ENCODE data around the gene UNC50.
"Not testable (repeated sequence)": the region's sequence is repeated elsewhere in the genome, so short reads cannot be mapped to it uniquely, and the experiment has no call there.

Gene UNC50

GRCh38 chr2:98594665-98595064, 13.7 kb upstream of the UNC50 start:
- H3K9me3 ChIP-seq (replicated peaks in 1 of 2; ENCODE audit: control insufficient read depth in 2 of 2, insufficient read depth in 1 of 2, low read depth in 1 of 2, low read length in 2 of 2); H3K9ac ChIP-seq (ENCODE audit: low read depth, low read length, poor library complexity); H2BK5ac ChIP-seq (ENCODE audit: low read length); H2BK12ac ChIP-seq (ENCODE audit: low read length); H3K23ac ChIP-seq (ENCODE audit: low read depth, low read length, poor library complexity); H2AFZ ChIP-seq (ENCODE audit: low read length); H3K27me3 ChIP-seq (ENCODE audit: control insufficient read depth in 3 of 3, insufficient read depth in 3 of 3, low read depth in 1 of 3, low read length in 3 of 3); H3K4ac ChIP-seq (ENCODE audit: low read length); H3K4me3 ChIP-seq (ENCODE audit: low read length in 2 of 2); H3K14ac ChIP-seq (ENCODE audit: low read length); H3K4me2 ChIP-seq (ENCODE audit: insufficient read depth, low read length, poor library complexity, severe bottlenecking); H2AK5ac ChIP-seq (ENCODE audit: low read depth, low read length); H3K4me1 ChIP-seq (ENCODE audit: control insufficient read depth in 2 of 2, insufficient read depth in 1 of 2, low read depth in 1 of 2, low read length in 2 of 2); H4K91ac ChIP-seq (ENCODE audit: low read depth, low read length, poor library complexity); H4K8ac ChIP-seq (ENCODE audit: low read depth, low read length); H3K18ac ChIP-seq (ENCODE audit: low read length); H2BK120ac ChIP-seq (ENCODE audit: low read depth, low read length); DNase-seq (ENCODE audit: low spot score); H3K27ac ChIP-seq (replicated peaks; ENCODE audit: low read length); H3K79me1 ChIP-seq (ENCODE audit: low read depth, low read length); H2BK15ac ChIP-seq (ENCODE audit: low read length): not testable (repeated sequence)
- no CpG with 5 or more reads among the region's 4 CpGs for WGBS, 2 donors (ENCODE audit: extremely low coverage in 2 of 2, insufficient read length in 2 of 2, insufficient replicate concordance in 1 of 2)
- peaks cover 5 to 50% of the 10 kb centered on the region in 2 donors for H3K36me3 ChIP-seq (replicated peaks in 1 of 2; ENCODE audit: control insufficient read depth in 2 of 2, insufficient read depth in 2 of 2, low read length in 2 of 2)

- no peak overlapping the region for H3K23ac ChIP-seq (ENCODE audit: low read depth, low read length, poor library complexity)
- H2BK5ac ChIP-seq (ENCODE audit: low read length), result no peak overlapping the region
- H3K4me1 ChIP-seq (ENCODE audit: control insufficient read depth in 2 of 2, insufficient read depth in 1 of 2, low read depth in 1 of 2, low read length in 2 of 2), result no peaks in the 10 kb centered on the region
- H3K4ac ChIP-seq (ENCODE audit: low read length), result no peak overlapping the region
- DNase-seq (ENCODE audit: low spot score), result no peak
- no peak overlapping the region for H3K4me3 ChIP-seq (ENCODE audit: low read length in 2 of 2)
- H2BK15ac ChIP-seq (ENCODE audit: low read length), result no peak overlapping the region
- H2BK120ac ChIP-seq (ENCODE audit: low read depth, low read length), result no peak overlapping the region
- H4K91ac ChIP-seq (ENCODE audit: low read depth, low read length, poor library complexity), result no peak overlapping the region
- H3K36me3 ChIP-seq (replicated peaks in 1 of 2; ENCODE audit: control insufficient read depth in 2 of 2, insufficient read depth in 2 of 2, low read length in 2 of 2), result peaks cover 6 to 77% of the 10 kb centered on the region in 2 donors
- no peak overlapping the region for H4K8ac ChIP-seq (ENCODE audit: low read depth, low read length)
- no peaks in the 10 kb centered on the region for H3K27me3 ChIP-seq (ENCODE audit: control insufficient read depth in 3 of 3, insufficient read depth in 3 of 3, low read depth in 1 of 3, low read length in 3 of 3)
- H2BK12ac ChIP-seq (ENCODE audit: low read length), result no peak overlapping the region
- no peaks in the 10 kb centered on the region for H3K79me1 ChIP-seq (ENCODE audit: low read depth, low read length)
- H3K4me2 ChIP-seq (ENCODE audit: insufficient read depth, low read length, poor library complexity, severe bottlenecking), result no peak overlapping the region
- peaks cover 0 to 4% of the 10 kb centered on the region in 2 donors for H3K9me3 ChIP-seq (replicated peaks in 1 of 2; ENCODE audit: control insufficient read depth in 2 of 2, insufficient read depth in 1 of 2, low read depth in 1 of 2, low read length in 2 of 2)
- no peak overlapping the region for H3K9ac ChIP-seq (ENCODE audit: low read depth, low read length, poor library complexity)
- no CpG with 5 or more reads among the region's 1 CpG for WGBS, 2 donors (ENCODE audit: extremely low coverage in 2 of 2, insufficient read length in 2 of 2, insufficient replicate concordance in 1 of 2)
- H3K27ac ChIP-seq (replicated peaks; ENCODE audit: low read length), result no peak overlapping the region
- no peak overlapping the region for H3K14ac ChIP-seq (ENCODE audit: low read length)
- H2AK5ac ChIP-seq (ENCODE audit: low read depth, low read length), result no peak overlapping the region
- no peak overlapping the region for H3K18ac ChIP-seq (ENCODE audit: low read length)
- H2AFZ ChIP-seq (ENCODE audit: low read length), result no peak overlapping the region
Measured at GRCh38 chr2:98598781-98599428, 9.5 kb upstream of the UNC50 start.

DNA sequence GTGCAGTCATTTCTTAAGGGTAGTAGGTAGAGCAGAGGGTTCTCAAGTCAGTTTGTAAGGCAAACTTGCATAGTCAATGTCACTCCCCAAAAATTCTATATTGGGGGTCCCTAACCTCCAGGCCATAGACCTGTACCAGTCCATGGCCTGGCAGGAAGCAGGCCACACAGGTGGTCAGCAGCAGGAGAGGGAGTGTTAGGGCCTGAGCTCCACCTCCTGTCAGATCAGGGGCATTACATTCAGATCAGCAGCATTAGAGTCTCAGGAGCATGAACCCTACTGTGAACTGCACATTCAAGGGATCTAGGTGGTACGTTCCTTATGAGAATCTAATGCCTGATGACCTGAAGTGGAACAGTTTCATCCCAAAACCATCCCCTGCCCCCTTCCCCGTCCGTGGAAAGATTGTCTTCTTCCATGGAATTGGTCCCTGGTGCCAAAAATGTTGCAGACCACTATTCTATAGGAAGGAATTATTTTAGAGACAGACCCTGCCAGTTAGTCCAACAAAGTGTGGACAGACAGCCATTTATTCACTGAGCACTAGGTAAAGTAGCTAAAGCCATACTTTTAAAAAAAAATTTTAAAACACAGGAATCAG, 6.8 kb upstream of the UNC50 start:
- DNase-seq (ENCODE audit: low spot score), result no peak
- Histone ChIP-seq H2AK5ac (ENCODE audit: low read depth, low read length) (no peak overlapping the region), H3K14ac (ENCODE audit: low read length) (no peak overlapping the region), H3K36me3 (replicated peaks in 1 of 2; ENCODE audit: control insufficient read depth in 2 of 2, insufficient read depth in 2 of 2, low read length in 2 of 2) (peaks cover 6 to 87% of the 10 kb centered on the region in 2 donors), H3K18ac (ENCODE audit: low read length) (no peak overlapping the region), H3K79me1 (ENCODE audit: low read depth, low read length) (peaks cover 2% of the 10 kb centered on the region), H4K91ac (ENCODE audit: low read depth, low read length, poor library complexity) (no peak overlapping the region), H2BK120ac (ENCODE audit: low read depth, low read length) (no peak overlapping the region), H4K8ac (ENCODE audit: low read depth, low read length) (no peak overlapping the region), H3K27me3 (ENCODE audit: control insufficient read depth in 3 of 3, insufficient read depth in 3 of 3, low read depth in 1 of 3, low read length in 3 of 3) (no peaks in the 10 kb centered on the region), H3K4me2 (ENCODE audit: insufficient read depth, low read length, poor library complexity, severe bottlenecking) (no peak overlapping the region), H3K9ac (ENCODE audit: low read depth, low read length, poor library complexity) (no peak overlapping the region), H2BK5ac (ENCODE audit: low read length) (no peak overlapping the region), H3K4me3 (ENCODE audit: low read length in 2 of 2) (no peak overlapping the region), H2BK15ac (ENCODE audit: low read length) (no peak overlapping the region), H3K4me1 (ENCODE audit: control insufficient read depth in 2 of 2, insufficient read depth in 1 of 2, low read depth in 1 of 2, low read length in 2 of 2) (peaks cover 0 to 1% of the 10 kb centered on the region in 2 donors), H3K27ac (replicated peaks; ENCODE audit: low read length) (no peak overlapping the region), H2BK12ac (ENCODE audit: low read length) (no peak overlapping the region), H3K4ac (ENCODE audit: low read length) (no peak overlapping the region), H2AFZ (ENCODE audit: low read length) (no peak overlapping the region), H3K9me3 (replicated peaks in 1 of 2; ENCODE audit: control insufficient read depth in 2 of 2, insufficient read depth in 1 of 2, low read depth in 1 of 2, low read length in 2 of 2) (no peaks in the 10 kb centered on the region), H3K23ac (ENCODE audit: low read depth, low read length, poor library complexity) (no peak overlapping the region)
- WGBS, 2 donors (ENCODE audit: extremely low coverage in 2 of 2, insufficient read length in 2 of 2, insufficient replicate concordance in 1 of 2), result no CpG with 5 or more reads among the region's 3 CpGs

DNA sequence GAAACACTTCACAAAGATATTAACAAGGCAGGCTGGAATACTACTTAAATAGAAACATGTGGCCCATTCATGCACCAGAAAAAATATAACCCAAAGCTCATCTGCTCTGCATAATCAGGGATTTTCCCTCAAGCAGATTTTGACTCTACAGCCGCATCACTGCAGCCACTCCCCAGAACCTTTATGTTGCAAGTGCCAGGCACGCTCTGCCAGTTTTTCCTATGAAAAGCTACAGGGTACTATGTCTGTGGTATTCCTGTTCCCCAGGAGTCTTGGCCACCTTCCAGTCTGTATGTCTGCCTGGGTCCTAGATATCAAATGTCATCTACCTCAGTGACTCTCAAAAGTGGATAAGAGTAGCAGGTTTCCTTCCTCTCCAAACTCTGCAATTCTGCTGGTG, 3.8 kb upstream of the UNC50 start:
- no CpG with 5 or more reads among the region's 2 CpGs for WGBS, 2 donors (ENCODE audit: extremely low coverage in 2 of 2, insufficient read length in 2 of 2, insufficient replicate concordance in 1 of 2)
- H3K79me1 ChIP-seq (ENCODE audit: low read depth, low read length), result peaks cover 2% of the 10 kb centered on the region

More for the DNA sequence above, 3.8 kb upstream of the UNC50 start:
- Histone ChIP-seq H3K23ac (ENCODE audit: low read depth, low read length, poor library complexity) (no peak overlapping the region), H3K4me2 (ENCODE audit: insufficient read depth, low read length, poor library complexity, severe bottlenecking) (no peak overlapping the region), H2BK120ac (ENCODE audit: low read depth, low read length) (no peak overlapping the region), H2BK5ac (ENCODE audit: low read length) (no peak overlapping the region), H3K36me3 (replicated peaks in 1 of 2; ENCODE audit: control insufficient read depth in 2 of 2, insufficient read depth in 2 of 2, low read length in 2 of 2) (peaks cover 4 to 58% of the 10 kb centered on the region in 2 donors), H3K9me3 (replicated peaks in 1 of 2; ENCODE audit: control insufficient read depth in 2 of 2, insufficient read depth in 1 of 2, low read depth in 1 of 2, low read length in 2 of 2) (no peaks in the 10 kb centered on the region), H3K18ac (ENCODE audit: low read length) (no peak overlapping the region), H4K91ac (ENCODE audit: low read depth, low read length, poor library complexity) (no peak overlapping the region), H2AFZ (ENCODE audit: low read length) (no peak overlapping the region), H3K4ac (ENCODE audit: low read length) (no peak overlapping the region), H3K14ac (ENCODE audit: low read length) (no peak overlapping the region), H4K8ac (ENCODE audit: low read depth, low read length) (no peak overlapping the region), H3K4me1 (ENCODE audit: control insufficient read depth in 2 of 2, insufficient read depth in 1 of 2, low read depth in 1 of 2, low read length in 2 of 2) (peaks cover 8 to 10% of the 10 kb centered on the region in 2 donors), H2BK15ac (ENCODE audit: low read length) (no peak overlapping the region), H3K27ac (replicated peaks; ENCODE audit: low read length) (no peak overlapping the region), H3K27me3 (ENCODE audit: control insufficient read depth in 3 of 3, insufficient read depth in 3 of 3, low read depth in 1 of 3, low read length in 3 of 3) (no peaks in the 10 kb centered on the region), H3K4me3 (ENCODE audit: low read length in 2 of 2) (no peak overlapping the region), H2AK5ac (ENCODE audit: low read depth, low read length) (no peak overlapping the region), H3K9ac (ENCODE audit: low read depth, low read length, poor library complexity) (no peak overlapping the region), H2BK12ac (ENCODE audit: low read length) (no peak overlapping the region)
- DNase-seq (ENCODE audit: low spot score), result no peak

Measured in neuronal stem cell (in vitro differentiated cells).